Fibroblast of the aortic adventitia (primary cell): ENCODE measurements around the gene TCAP. TPM values are rescaled to one million over a fixed set of nuclear protein-coding genes. Genes with fewer than 3 reads are reported as not detected.

Experiments used
- DNase-seq: peaks from one replicate; pipeline ENCODE4 v3.0.0-alpha.2; 2010; ENCODE audit warnings: low read depth
- H3K4me3 ChIP-seq: 2 replicates; pipeline ENCODE4 v1.5.1; 2011; ENCODE audit warnings: low read depth, mild to moderate bottlenecking, control low read depth, low read length, moderate library complexity
- CTCF ChIP-seq: IDR thresholded peaks from 2 replicates; pipeline ENCODE4 v1.5.1; 2011; ENCODE audit warnings: mild to moderate bottlenecking, low read length, control low read depth, inconsistent platforms; ENCODE audit not compliant: insufficient read depth
- total RNA-seq: library from RNA; depleted of rRNA; stranded (reverse); fragments of >200 nt; gene quantifications from 2 replicates; pipeline ENCODE4 v1.2.3, GENCODE V29; 2012; ENCODE audit warnings: low replicate concordance

Gene TCAP
- total RNA-seq, 1 donor: 0.36 TPM

GRCh38 chr17:39701784-39702422, 36.8 kb downstream of the TCAP start:
- TF ChIP-seq CTCF: no peak
- DNase-seq: no peak
- H3K4me3 ChIP-seq: peak overlapping the region; percentile 82

DNA sequence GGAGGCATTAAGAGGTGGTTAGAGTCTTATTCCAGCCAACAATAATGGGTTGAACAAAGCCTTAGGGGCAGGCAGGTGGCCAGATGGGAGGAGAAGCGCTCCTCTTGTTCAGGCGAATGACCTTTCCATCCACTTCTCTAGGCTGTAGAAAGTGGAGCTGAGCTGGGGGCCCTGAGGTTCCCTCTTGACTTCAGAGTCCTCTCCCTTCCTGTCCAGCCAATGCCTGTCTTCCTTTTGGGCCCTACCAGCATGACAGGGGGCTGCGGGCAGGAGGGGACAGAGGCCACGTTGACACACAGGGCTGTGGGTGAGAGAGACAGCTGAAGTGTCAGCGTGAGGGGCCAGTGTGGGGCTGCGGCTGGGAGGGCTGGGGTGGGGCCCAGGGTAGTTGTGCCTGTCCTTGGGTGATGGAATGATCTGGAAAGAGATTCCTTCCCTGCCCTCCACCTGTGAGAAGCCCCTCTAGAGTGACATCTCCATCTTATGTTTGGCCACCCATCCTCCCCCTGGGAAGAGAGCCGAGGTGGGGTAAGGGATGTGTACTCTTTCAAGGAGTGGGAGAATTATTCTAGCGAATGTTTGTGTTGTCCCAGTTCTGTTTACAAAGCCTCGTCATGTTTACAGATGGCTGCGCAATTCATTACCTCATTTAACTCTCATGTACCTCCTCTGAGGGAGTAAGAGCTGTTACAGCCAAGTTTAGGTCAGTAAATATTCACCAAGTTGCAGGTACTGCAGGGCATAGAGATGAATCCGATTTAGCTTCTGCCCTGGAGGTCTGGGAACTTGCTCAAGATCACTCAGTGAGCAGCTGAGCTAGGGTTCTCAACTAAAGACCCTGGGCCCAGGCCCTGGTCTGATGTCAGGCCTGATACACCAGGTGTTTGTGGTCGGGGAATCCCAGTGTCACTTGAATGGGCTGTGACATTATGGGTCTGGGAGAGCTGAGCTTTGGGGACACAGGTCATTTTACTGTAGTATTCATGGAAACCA, 38.0 kb downstream of the TCAP start:
- DNase-seq: peak; percentile 41

DNA sequence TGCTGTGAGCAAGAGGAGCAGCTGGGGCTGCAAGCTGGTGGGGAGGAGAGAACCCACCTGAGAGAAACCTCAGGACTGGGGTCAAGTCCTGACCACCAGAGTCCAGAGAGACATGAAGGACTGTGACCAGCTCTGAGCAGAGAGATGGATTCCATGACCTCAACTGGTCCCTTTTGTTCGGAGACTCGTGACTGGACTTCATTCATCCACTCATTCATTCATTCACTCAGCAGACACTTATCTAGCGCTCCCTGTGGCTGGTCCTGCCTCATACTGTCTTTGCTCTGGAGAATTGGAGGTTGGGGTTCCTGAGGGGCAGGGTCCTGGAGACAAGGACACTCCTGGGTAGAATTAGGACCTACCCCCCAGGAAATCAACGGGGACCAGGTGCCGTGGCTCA, 38.8 kb downstream of the TCAP start:
- no peak for TF ChIP-seq CTCF
- no peak for DNase-seq
- no peak overlapping the region for H3K4me3 ChIP-seq

More for the DNA sequence above, 38.0 kb downstream of the TCAP start:
- no peak for TF ChIP-seq CTCF
- H3K4me3 ChIP-seq: no peak overlapping the region

DNA sequence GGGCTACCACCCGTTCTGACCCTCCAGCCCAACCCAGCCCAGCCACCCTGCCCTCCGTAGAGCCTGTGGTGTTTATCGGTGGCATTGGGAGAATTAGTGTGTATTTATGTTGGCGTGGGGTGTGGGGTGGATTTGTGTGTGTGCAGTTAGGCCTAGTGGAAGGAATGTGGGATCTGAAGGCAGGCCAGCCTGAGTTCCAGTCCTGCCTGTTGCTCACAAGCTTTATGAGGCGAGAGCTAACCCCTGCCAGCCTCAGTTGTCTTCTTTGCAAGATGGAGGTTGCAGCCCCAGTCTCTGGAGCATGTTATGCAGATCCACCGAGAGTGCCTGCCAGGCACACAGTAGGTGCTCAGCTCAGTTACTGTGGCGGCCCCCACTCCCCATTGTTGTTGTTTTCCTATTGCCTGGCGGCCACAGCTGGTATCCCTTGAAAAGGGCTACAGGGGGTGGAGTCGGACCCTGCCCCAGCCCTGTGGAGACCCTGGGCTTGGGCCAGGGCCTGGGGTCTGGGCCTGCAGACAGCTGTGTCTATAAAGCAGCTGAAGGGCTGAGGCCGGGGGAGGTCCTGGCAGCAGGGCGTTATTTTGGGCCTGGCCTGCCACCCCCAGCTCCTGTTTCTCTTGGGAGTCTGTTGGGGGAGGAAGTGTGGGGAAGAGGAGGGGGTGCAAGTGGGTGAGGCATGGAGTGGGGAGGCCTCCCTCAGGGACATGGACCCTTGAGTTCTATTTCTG, 39.8 kb downstream of the TCAP start:
- peak; percentile 64 for DNase-seq
- no peak overlapping the region for H3K4me3 ChIP-seq
- TF ChIP-seq CTCF: peak; percentile 52

DNA sequence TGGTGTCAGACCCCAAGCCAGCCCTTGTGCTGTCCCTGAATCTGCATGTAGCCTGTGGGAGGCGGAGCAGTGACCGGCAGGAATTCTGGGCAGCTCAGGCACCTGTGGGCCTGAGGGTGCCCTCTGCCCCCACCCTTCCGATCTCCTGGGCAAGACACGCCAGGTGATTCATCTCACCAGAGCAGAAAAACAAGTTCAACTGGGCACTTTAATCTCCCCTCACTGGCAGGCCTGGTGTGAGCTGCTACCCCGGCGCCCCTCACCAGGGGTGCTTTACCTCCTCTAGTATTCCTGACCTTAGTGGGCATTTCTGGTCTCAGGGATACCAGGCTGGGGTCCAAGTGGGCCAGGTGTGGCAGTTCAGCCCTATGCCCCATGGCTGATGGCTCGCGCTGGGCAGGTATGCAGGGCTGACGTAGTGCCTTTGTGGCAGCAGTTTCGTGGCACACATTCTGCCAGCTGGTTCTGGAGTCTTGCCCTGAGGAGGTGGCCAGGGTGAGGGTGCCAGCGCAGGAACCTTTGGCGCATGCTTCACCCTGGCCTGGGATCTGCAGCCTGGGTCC, 40.7 kb downstream of the TCAP start:
- no peak for TF ChIP-seq CTCF
- DNase-seq: no peak
- no peak overlapping the region for H3K4me3 ChIP-seq

GRCh38 chr17:39706383-39706782, 41.2 kb downstream of the TCAP start:
- no peak overlapping the region for H3K4me3 ChIP-seq
- no peak for DNase-seq
- TF ChIP-seq CTCF: no peak
